Raji (cell line): ENCODE results near the gene MARCHF2.

Source experiments
- POLR2A ChIP-seq: IDR thresholded peaks from 2 replicates; pipeline ENCODE4 v1.6.1; 2011; ENCODE audit warnings: low read depth, low read length, control low read depth; ENCODE audit not compliant: insufficient read depth

MARCHF2 gene

GRCh38 chr19:8446061-8446709, 33.1 kb downstream of the MARCHF2 start:
- TF ChIP-seq POLR2A: no peak

- TF ChIP-seq POLR2A: no peak
These were observed 36.7 kb downstream of the MARCHF2 start for GRCh38 chr19:8449830-8450229.

GRCh38 chr19:8451377-8451776, 38.3 kb downstream of the MARCHF2 start:
- TF ChIP-seq POLR2A: no peak

GRCh38 chr19:8451885-8452284, 38.8 kb downstream of the MARCHF2 start:
- no peak for TF ChIP-seq POLR2A

GRCh38 chr19:8452446-8453123, 39.5 kb downstream of the MARCHF2 start:
- no peak for TF ChIP-seq POLR2A

GRCh38 chr19:8453616-8454015, 40.5 kb downstream of the MARCHF2 start:
- no peak for TF ChIP-seq POLR2A

- TF ChIP-seq POLR2A: no peak
These were observed 41.1 kb downstream of the MARCHF2 start for GRCh38 chr19:8454218-8454617.

GRCh38 chr19:8455018-8455417, 41.9 kb downstream of the MARCHF2 start:
- TF ChIP-seq POLR2A: no peak

GRCh38 chr19:8456064-8456463, 43.0 kb downstream of the MARCHF2 start:
- no peak for TF ChIP-seq POLR2A

- no peak for TF ChIP-seq POLR2A
These were observed 44.1 kb downstream of the MARCHF2 start for GRCh38 chr19:8457209-8457608.

- no peak for TF ChIP-seq POLR2A
These were observed 44.7 kb downstream of the MARCHF2 start for GRCh38 chr19:8457827-8458226.

GRCh38 chr19:8458380-8458779, 45.3 kb downstream of the MARCHF2 start:
- TF ChIP-seq POLR2A: no peak

GRCh38 chr19:8459095-8459494, 46.0 kb downstream of the MARCHF2 start:
- no peak for TF ChIP-seq POLR2A

GRCh38 chr19:8459520-8460270, 46.6 kb downstream of the MARCHF2 start:
- no peak for TF ChIP-seq POLR2A

GRCh38 chr19:8460516-8461298, 47.6 kb downstream of the MARCHF2 start:
- TF ChIP-seq POLR2A: no peak

GRCh38 chr19:8461376-8461775, 48.3 kb downstream of the MARCHF2 start:
- no peak for TF ChIP-seq POLR2A

GRCh38 chr19:8461891-8462290, 48.8 kb downstream of the MARCHF2 start:
- TF ChIP-seq POLR2A: no peak
